ENCODE measurements around the gene TGDS.
A peak's percentile ranks its signal among the peaks of the same experiment; 100 is the strongest.
"Not testable (repeated sequence)": the region's sequence is repeated elsewhere in the genome, so short reads cannot be mapped to it uniquely, and the experiment has no call there.

The TGDS gene, protein sequence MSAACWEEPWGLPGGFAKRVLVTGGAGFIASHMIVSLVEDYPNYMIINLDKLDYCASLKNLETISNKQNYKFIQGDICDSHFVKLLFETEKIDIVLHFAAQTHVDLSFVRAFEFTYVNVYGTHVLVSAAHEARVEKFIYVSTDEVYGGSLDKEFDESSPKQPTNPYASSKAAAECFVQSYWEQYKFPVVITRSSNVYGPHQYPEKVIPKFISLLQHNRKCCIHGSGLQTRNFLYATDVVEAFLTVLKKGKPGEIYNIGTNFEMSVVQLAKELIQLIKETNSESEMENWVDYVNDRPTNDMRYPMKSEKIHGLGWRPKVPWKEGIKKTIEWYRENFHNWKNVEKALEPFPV

DNA sequence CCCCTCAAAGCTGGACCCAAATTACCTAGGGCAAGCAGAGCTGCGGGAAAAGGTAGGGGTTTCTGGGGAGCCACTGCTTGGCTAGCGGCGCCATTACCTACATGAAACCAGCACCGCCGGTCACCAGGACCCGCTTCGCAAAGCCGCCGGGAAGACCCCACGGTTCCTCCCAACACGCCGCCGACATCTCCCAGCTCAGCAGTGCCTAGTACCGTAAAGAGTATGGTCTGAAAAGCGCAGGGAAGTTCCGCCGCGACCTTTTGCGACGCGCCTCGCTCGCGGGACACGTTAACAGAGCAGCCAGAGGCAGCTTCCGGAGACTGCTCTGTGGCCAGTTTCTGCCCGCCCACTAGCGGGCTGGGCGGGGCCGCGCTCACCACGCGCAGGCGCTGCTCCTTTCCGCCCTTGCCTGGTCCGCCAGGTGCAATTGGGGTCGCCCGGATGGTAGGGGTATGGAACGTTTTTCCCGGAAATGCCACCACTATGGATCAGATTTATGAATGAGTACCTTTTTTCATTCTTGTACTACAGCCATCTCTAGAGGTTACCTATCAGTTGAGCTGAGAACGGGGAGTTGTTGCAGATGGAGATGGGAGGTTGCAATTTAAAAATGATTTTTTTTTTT is at the start of gene TGDS:
TSS of gene TGDS (minus strand) at position 203 of the 625 bp plus-strand sequence. CDS start at position 187, 16 bp downstream.
- peak; percentile 85 for DNase-seq (ENCODE audit: low spot score)

DNA sequence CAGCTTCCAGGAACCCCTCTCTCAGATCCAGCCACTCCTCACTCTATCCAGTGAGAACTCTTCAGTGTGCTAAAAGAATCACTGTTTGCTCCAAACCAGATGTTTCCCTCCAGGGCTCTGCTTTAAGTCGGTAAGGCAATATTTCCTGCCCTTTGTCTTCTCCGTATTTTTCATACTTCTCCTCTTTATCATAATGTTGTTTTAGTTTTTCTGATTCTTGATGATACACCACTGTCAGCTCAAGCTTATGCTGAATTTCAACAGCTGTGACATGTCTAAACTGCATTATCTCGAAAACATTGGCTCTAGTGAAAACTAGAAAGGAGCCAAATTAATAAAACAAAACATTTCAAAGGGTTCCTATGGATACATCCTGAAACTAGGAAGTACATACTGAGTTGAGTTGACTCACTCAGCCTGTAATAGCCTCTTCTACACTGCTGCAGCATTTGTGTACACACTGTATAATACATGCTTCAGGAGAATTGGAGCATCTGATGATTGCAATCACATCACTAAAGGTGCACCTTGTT is 45.5 kb upstream of the TGDS start:
- DNase-seq (ENCODE audit: low spot score), result no peak

DNA sequence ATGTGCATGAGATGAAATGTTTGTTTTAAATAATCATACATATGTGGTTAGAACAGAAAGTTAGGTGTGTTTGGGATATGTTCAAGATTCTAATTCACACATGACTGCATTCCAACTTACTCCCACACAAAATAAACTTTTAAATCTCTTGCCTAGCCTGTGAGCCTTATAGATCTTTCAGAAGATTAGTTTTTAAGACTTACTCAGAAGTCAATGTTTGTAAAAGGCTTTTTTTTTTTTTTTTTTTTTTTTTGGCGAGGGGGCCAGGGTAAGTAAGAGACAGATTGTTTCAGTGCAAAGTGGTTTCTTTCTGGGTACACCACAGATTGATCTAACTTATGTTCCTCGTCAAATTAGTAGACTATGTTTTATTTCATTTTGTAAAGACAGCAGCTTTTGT is 44.8 kb upstream of the TGDS start:
- no peak for DNase-seq (ENCODE audit: low spot score)

DNA sequence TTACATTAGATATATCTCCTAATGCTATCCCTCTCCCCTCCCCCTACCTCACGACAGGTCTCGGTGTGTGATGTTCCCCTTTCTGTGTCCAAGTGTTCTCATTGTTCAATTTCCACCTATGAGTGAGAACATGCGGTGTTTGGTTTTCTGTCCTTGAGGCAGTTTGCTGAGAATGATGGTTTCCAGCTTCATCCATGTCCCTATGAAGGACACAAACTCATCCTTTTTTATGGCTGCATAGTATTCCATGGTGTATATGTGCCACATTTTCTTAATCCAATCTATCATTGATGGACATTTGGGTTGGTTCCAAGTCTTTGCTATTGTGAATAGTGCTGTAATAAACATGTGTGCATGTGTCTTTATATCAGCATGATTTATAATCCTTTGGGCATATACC is 41.7 kb upstream of the TGDS start:
- DNase-seq (ENCODE audit: low spot score), result not testable (repeated sequence)

DNA sequence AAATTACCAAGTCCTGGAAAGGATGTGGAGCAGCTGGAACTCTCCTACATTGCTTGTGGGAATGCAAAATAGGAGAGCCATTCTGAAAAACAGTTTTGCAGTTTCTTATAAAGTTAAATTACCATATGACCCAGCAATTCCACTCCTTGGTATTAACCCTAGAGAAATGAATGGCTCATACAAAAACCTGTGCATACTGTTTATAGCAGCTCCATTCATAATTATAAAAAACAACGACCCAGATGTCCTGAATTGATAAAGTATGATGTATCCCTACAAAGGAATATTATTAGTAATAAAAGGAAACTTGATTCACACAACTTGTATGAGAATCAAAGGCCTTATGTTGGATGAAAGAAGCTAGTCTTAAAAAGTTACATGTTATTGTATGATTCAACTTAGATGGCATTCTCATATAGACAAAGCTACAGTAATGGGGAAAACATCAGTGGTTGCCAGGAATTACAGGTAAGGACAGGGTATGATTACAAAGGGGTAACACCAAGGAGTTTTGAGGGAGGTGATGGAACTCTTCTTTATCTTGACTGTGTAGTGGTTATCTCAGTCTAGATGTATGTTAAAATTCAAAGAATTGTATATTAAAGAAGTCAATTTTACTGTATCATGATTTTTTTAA is 41.1 kb upstream of the TGDS start:
- DNase-seq (ENCODE audit: low spot score), result no peak

DNA sequence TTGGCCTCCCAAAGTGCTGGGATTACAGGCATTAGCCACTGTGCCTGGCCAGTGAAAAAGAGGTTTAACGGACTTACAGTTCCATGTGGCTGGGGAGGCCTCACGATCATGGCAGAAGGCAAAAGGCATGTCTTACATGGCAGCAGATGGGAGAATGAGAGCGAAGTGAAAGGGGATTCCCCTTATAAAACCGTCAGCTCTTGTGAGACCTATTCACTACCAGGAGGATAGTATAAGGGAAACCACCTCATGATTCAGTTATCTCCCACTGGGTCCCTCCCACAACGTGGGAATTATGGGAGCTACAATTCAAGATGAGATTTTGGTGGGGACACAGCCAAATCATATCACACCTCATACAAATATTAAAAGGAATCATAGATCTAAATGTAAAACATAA is 40.1 kb upstream of the TGDS start:
- DNase-seq (ENCODE audit: low spot score), result not testable (repeated sequence)

DNA sequence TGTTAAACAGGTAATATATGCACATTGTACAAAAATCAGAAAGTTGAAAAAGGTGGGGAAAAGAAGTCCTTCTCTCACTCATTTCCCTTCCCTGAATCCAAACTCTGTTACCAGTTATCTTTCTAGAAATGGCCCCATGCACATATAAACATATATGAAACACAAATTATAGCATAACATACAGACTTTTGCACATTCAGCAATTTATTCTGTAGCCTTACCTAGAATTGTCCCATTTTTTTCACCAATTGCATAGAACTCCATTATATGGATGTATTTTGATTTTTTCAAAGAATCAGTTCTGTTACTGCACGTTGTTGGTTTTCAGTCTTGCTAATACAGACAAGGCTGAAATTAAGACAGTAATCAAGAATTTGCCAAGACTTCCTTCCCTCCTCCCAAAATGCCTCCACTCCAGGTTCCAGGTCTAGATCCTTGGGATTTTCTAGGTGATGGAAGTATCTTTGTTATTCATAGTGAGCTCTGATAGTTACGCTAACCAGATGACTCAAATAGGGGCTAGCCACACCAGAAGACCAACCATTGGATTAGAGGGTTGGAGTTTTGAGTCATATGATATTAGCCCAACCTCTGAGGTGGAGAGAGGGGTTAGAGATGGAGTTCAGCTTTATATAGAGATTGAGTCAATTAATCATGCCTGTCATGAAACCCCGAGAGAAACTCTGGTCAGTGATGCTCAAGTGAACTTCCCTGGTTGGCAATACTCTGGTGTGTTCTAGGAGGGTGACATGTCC is 36.5 kb upstream of the TGDS start:
- DNase-seq (ENCODE audit: low spot score), result no peak

DNA sequence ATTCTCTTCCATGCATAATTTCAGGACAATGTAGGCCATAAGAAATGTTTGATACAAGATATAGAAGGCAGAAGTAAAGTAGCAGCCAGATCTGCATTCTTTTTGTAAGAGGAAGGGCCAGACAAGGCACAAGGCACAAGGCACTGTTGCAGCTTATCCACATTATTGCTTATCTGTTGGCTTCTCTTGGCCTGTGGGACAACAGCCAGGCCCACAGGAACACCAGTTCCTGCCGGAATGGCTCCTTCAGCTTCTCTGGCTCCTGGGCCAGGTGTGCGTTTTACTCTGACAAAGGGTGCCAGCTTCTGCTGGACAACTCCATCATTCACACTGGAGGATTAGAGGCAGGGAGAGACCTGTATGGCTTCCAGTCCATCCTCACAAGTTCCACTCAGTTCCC is 34.9 kb upstream of the TGDS start:
- DNase-seq (ENCODE audit: low spot score), result no peak

DNA sequence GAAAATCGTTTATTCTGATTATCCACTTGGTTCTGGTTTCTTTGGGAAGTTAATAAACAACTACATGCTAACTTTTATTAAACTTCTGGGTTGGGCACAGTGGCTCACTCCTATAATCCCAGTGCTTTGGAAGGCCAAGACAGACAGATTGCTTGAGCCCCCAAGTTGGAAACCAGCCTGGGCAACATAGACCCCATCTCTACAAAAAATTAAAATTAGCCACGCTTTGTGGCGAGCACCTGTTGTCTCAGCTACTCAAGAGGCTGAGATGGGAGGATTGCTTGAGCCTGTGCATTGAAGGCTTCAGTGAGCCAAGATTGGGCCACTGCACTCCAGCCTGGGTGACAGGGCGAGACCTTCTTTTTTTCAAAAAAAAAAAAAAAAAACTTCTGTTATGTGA is 27.4 kb upstream of the TGDS start:
- no peak for DNase-seq (ENCODE audit: low spot score)

DNA sequence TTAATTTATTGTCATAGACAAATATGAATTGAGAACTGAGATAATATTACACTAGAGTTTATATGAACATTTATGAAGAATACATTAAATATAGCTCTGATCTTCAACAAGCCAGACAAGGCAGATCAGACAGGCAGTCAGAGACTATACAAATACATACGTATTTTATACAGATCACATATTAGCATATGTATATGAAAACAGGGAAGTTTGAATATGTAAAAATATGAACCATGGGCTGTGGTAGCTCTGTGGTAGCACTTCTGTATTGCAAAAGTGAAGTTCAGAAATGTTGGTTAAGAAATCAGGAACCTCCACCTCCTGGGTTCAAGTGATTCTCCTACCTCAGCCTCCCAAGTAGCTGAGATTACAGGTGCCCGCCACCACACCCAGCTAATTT is 26.4 kb upstream of the TGDS start:
- DNase-seq (ENCODE audit: low spot score), result no peak

DNA sequence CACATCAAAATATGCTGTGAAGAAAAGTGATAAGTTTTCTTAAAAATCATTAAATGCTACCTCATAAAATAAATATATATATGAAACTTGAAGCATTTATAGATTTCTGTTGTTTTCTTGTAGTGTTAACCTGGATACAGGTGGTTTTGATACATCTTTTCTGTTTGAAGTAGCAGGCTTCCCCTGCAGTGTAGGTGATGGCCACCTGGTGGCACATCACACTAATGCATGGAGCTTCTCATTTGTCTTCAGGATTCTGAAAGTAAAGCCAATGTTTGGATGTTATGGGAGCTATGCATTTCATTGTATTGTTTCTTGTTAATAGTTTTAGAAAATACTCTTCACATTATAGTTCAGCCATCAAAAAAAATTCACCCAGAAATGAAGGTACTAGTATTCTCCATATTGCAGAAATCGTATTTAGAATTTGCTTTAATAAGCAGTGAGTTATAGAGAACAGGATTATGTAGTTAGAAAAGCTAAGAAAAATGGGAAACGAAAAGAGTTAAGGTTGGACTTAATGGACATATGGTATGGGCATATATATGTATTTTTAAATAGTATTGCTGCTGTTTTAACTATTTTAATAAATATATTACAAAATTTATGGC is 24.4 kb upstream of the TGDS start:
- no peak for DNase-seq (ENCODE audit: low spot score)

DNA sequence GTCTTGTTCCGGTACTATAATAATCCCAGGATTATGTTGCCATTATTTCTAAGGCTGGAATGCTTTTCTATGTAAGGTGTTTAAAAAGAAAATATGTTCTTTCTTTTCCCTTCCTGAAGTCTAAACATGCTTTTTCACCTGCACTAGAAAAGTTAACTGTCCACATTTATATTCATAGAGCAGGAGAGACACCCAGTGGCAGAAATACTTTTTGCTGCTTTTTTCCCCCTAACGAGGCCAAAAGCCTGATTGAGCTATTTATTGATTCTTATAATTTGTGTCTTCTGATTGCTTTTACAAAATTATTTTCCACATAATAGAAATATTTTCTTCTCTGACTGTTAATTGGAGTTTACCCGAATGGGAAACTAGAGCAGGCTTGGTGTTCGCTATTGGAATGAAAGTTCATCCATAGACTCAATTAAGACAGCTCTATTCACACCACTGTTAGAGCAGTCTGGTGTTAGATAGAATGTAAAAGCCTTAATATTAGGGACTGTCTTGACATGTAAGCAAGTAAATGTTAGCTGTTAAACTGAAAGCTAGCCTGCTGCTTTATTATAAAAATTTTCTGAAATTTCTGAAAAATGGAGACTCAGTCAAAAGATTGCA is 21.5 kb upstream of the TGDS start:
- peak; percentile 32 for DNase-seq (ENCODE audit: low spot score)

DNA sequence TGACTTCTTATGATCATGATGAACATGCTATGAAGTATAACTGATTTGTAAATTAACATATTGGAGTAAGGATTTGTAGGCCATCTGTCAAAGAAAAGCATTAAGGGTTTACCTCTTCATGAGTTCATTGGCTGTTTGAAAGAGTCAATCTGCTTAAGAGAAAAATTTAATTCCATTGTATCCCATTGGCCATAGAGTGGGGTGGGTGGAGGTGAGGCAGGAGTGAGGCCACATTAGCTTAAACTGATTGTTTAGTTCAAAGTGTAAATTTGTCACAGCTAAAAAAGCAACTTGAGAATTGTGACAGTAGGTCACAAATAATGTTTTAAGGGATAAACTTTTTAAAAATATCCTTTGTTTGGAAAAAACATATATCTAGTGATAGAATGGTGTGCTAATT is 17.1 kb upstream of the TGDS start:
- DNase-seq (ENCODE audit: low spot score), result no peak

DNA sequence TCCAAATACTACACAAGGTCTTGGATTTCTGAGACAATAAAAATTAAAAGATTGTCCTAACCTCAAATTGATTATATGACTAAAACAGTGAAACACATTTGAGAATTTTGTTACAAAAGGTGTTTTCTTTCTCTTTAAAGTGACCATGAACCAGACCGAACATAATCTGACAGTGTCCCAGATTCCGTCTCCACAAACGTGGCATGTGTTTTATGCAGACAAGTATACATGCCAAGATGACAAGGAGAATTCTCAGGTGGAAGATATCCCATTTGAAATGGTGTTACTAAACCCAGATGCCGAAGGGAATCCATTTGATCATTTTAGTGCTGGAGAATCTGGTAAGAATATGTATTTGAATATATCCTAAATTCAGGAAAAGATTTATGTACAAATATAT is 16.1 kb upstream of the TGDS start:
- DNase-seq (ENCODE audit: low spot score), result no peak

DNA sequence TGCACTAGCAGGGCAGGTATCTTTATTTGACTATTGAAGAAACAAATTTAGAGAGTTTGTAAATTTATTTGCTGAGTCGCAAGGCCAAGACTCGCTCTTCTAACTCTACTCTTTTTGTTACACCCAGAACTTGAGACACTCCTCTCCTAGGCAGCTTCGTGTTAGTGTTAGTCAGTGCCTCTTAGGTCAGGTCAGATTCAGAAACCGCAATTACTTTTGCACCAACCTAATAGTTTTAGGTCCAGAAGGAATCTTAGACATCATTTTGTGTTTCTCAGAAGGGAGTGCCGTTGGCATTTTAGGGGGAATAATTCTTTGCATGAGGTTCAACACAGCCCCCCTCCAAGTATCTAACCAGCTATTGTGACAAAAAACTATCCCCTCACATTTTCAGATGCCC is 14.5 kb upstream of the TGDS start:
- no peak for DNase-seq (ENCODE audit: low spot score)

DNA sequence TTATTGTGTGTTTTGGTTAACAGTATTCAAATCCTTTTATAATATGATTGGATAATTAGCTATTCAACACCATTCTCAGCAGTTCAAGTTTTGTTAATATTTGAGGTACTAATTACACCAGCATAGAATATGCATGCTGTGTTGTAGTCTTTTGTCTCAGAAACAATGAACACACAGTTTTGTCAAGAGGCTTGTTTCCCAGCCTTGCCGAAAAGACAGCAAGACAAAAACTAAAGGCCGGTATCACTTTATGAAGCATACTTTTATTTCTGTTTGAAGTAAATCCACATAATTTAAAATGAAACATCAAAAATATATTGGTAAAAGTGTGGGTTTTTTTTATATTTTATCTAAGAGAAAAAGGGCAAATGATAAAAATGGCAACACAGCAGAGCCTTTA is 13.2 kb upstream of the TGDS start:
- peak; percentile 62 for DNase-seq (ENCODE audit: low spot score)

DNA sequence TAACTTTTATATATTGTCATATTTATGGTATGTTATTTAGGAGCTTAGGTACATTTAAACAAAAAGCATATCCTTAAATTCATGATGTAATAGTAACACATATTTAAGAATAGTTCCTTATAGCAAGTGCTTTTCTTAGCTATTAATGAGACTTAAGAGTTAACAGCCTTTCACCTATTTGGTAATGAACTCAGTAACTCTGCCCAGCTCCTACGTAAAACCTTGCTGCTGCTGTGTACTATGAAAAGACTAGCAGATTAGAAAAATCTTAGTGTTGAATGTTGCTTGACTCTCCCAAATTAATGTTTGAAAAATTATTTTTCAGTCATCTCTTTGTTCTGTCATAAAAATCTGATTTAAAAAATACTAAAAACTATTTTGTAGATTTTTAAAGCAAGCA is 12.6 kb upstream of the TGDS start:
- DNase-seq (ENCODE audit: low spot score), result peak; percentile 28

DNA sequence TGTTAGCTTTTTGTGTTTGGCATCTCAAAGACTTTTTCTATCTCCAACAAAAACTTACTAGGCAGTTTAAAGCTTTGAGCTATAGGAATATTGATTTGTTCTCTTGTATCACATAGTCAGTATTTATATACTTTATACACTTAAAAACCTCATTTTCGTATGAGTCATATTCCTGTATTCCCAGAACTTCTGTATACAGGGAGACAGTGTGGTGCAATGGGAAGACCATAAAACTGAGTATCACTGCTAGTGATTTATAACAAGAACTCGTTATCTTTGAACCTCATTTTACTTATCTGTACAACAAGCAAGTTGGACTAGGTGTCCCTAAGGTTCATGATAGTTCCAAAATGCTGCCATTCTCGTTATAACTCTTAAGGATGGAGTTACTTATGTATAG is 12.0 kb upstream of the TGDS start:
- DNase-seq (ENCODE audit: low spot score), result no peak

DNA sequence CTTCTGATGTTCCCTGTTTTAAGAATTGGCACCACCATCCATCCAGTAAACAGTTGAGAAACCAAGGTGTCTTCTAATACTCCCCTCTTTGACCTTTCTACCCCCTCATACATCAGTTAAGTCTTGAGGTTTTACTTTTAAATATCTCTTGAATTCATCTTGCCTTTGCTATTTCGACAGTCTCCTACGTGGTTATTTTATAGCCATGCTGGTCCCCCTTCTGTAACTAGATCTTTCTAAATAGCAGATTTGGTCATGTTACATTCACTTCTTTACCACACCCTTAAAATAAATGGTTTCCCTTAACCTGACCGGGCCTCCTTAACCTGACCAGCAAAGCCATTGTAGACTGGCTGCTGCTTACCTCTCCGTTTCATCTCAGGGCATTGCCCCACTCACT is 11.1 kb upstream of the TGDS start:
- no peak for DNase-seq (ENCODE audit: low spot score)

DNA sequence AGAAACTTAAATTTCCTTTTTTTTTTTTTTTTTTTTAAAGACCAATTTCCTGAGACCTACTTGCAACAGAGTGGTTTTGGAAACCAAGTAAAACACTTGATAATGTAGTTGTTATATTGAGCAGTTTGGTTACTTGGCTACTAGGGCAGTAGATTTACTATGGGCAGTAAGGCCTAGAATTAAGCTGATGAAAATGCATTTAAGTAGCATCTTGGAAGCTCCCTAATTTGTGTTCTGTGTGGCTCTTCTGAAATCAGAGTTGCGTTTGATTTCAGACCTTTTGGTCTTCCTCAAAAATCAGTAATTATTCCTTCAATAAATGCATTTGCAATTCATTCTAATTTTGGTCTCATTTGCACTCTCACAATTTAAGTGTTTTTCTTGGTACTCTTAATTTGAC is 6.5 kb upstream of the TGDS start:
- no peak for DNase-seq (ENCODE audit: low spot score)

All from putamen (tissue), 1 donor.